RCC 7860 (cell line): Measurements from ENCODE around the gene DENND1A.
"Not testable (repeated sequence)": the region's sequence is repeated elsewhere in the genome, so short reads cannot be mapped to it uniquely, and the experiment has no call there.

Source experiments
- DNase-seq: peaks from one replicate; pipeline ENCODE4 v3.0.0-alpha.2; 2015; ENCODE audit warnings: low spot score
- FAIRE-seq: peaks from 2 replicates; lab custom pipeline; 2012; peaks lifted over from hg19 to GRCh38; lab: Jason Lieb, UNC

The DENND1A gene

GRCh38 chr9:123825342-123826060, 104.4 kb downstream of the DENND1A start:
- FAIRE-seq (no peak), DNase-seq (no peak)

GRCh38 chr9:123823194-123823947, 106.6 kb downstream of the DENND1A start:
- FAIRE-seq: no peak
- DNase-seq: no peak

GRCh38 chr9:123821619-123822018, 108.3 kb downstream of the DENND1A start:
- FAIRE-seq: no peak

GRCh38 chr9:123820139-123820538, 109.8 kb downstream of the DENND1A start:
- DNase-seq (no peak), FAIRE-seq (no peak)

More at GRCh38 chr9:123821619-123822018, 108.3 kb downstream of the DENND1A start:
- DNase-seq: no peak

GRCh38 chr9:123816817-123817472, 113.0 kb downstream of the DENND1A start:
- no peak for FAIRE-seq
- no peak for DNase-seq

GRCh38 chr9:123815856-123816255, 114.1 kb downstream of the DENND1A start:
- DNase-seq, FAIRE-seq: not testable (repeated sequence)

GRCh38 chr9:123814496-123814895, 115.4 kb downstream of the DENND1A start:
- FAIRE-seq (no peak), DNase-seq (no peak)

GRCh38 chr9:123812984-123813383, 116.9 kb downstream of the DENND1A start:
- DNase-seq: no peak
- no peak for FAIRE-seq

- FAIRE-seq (no peak), DNase-seq (no peak)
These were observed 122.7 kb downstream of the DENND1A start for GRCh38 chr9:123807251-123807650.

GRCh38 chr9:123806829-123807228, 123.1 kb downstream of the DENND1A start:
- DNase-seq (no peak), FAIRE-seq (no peak)

- DNase-seq (no peak), FAIRE-seq (no peak)
These were observed 131.7 kb downstream of the DENND1A start for GRCh38 chr9:123798195-123798594.

GRCh38 chr9:123796618-123797484, 133.1 kb downstream of the DENND1A start:
- no peak for DNase-seq
- FAIRE-seq: no peak

- DNase-seq (no peak), FAIRE-seq (no peak)
These were observed 133.8 kb downstream of the DENND1A start for GRCh38 chr9:123796094-123796493.

- FAIRE-seq (no peak), DNase-seq (no peak)
These were observed 134.6 kb downstream of the DENND1A start for GRCh38 chr9:123795336-123795735.

- FAIRE-seq: no peak
- no peak for DNase-seq
These were observed 137.4 kb downstream of the DENND1A start for GRCh38 chr9:123792501-123792900.

GRCh38 chr9:123789554-123790292, 140.2 kb downstream of the DENND1A start:
- FAIRE-seq (no peak), DNase-seq (no peak)

GRCh38 chr9:123787416-123787815, 142.5 kb downstream of the DENND1A start:
- FAIRE-seq: no peak

GRCh38 chr9:123784518-123784917, 145.4 kb downstream of the DENND1A start:
- no peak for FAIRE-seq
- DNase-seq: no peak

More at GRCh38 chr9:123787416-123787815, 142.5 kb downstream of the DENND1A start:
- DNase-seq: no peak

GRCh38 chr9:123778232-123778902, 151.6 kb downstream of the DENND1A start:
- no peak for FAIRE-seq
- DNase-seq: no peak
